KMS-11 (cell line): ENCODE measurements around the gene PIGC.

ENCODE experiments used
- H2AFZ ChIP-seq: fragments of 200-600 bp; sonication (generic); 2 replicates; pipeline ENCODE4 v1.6.1; 2016; ENCODE audit warnings: antibody characterized with exemption, mixed run types, low read depth
- H3K27ac ChIP-seq: fragments of 200-600 bp; sonication (generic); 2 replicates; pipeline ENCODE4 v1.6.1; 2016; ENCODE audit warnings: mild to moderate bottlenecking, mixed run types
- H3K27me3 ChIP-seq: fragments of 200-600 bp; sonication (generic); 2 replicates; pipeline ENCODE4 v1.6.1; 2017; ENCODE audit warnings: mild to moderate bottlenecking, low read depth, mixed run types, moderate library complexity; ENCODE audit not compliant: insufficient read depth
- H3K36me3 ChIP-seq: fragments of 200-600 bp; sonication (generic); 2 replicates; pipeline ENCODE4 v1.6.1; 2017; ENCODE audit warnings: mild to moderate bottlenecking, mixed run types; ENCODE audit not compliant: insufficient read depth
- H3K4me1 ChIP-seq: fragments of 200-600 bp; sonication (generic); 2 replicates; pipeline ENCODE4 v1.6.1; 2016; ENCODE audit warnings: mild to moderate bottlenecking, low read depth, mixed run types; ENCODE audit not compliant: poor library complexity, severe bottlenecking
- H3K4me2 ChIP-seq: fragments of 200-600 bp; sonication (generic); 2 replicates; pipeline ENCODE4 v1.7.0; 2016; ENCODE audit warnings: mild to moderate bottlenecking, mixed run types
- H3K4me3 ChIP-seq: fragments of 200-600 bp; sonication (generic); IDR thresholded peaks from 2 replicates; pipeline ENCODE4 v1.6.1; 2017; ENCODE audit warnings: low read depth, low read length, mixed read lengths; ENCODE audit not compliant: insufficient read depth
- H3K79me2 ChIP-seq: fragments of 200-600 bp; sonication (generic); 2 replicates; pipeline ENCODE4 v1.6.1; 2016; ENCODE audit warnings: low read depth, mixed run types; ENCODE audit not compliant: insufficient read depth
- H3K9ac ChIP-seq: fragments of 200-600 bp; sonication (generic); 2 replicates; pipeline ENCODE4 v1.6.1; 2016; ENCODE audit warnings: mild to moderate bottlenecking, mixed run types
- H4K20me1 ChIP-seq: fragments of 200-600 bp; sonication (generic); 2 replicates; pipeline ENCODE4 v1.6.1; 2016; ENCODE audit warnings: mild to moderate bottlenecking, mixed run types; ENCODE audit not compliant: insufficient read depth
- TF ChIP-seq, protein P1 (sequence below): fragments of 200-600 bp; sonication (generic); conservative IDR thresholded peaks from 2 replicates; pipeline ENCODE4 v1.6.1; 2017; ENCODE audit warnings: low read depth, mild to moderate bottlenecking, antibody characterized with exemption, low read length, moderate library complexity, mixed read lengths

PIGC gene

DNA sequence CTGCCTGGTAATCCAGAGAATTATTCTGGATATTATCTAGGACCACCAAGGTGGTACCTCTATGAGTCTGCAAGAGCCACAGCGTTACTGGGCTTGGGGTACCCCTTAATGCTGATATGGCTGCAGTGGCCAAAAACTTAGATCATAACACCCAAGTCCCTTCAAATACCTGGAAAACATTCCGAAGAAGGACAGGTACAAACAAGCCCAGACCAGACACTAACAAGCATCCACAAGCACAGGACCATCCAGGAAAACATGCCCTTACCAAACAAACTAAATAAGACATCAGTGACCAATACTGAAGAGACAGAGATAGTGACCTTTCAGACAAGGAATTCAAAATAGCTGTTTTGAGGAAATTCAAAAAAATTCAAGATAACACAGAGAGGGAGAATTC is 20.5 kb downstream of the PIGC start:
- H3K4me3 ChIP-seq, result no peak overlapping the region
- H3K9ac ChIP-seq, result no peak overlapping the region
- H3K4me2 ChIP-seq, result no peak overlapping the region
- H3K27ac ChIP-seq, result no peak overlapping the region
- no peaks in the 10 kb centered on the region for H3K36me3 ChIP-seq
- H2AFZ ChIP-seq, result no peak overlapping the region
- no peaks in the 10 kb centered on the region for H4K20me1 ChIP-seq
- H3K27me3 ChIP-seq, result no peaks in the 10 kb centered on the region
- TF ChIP-seq, protein P1, sequence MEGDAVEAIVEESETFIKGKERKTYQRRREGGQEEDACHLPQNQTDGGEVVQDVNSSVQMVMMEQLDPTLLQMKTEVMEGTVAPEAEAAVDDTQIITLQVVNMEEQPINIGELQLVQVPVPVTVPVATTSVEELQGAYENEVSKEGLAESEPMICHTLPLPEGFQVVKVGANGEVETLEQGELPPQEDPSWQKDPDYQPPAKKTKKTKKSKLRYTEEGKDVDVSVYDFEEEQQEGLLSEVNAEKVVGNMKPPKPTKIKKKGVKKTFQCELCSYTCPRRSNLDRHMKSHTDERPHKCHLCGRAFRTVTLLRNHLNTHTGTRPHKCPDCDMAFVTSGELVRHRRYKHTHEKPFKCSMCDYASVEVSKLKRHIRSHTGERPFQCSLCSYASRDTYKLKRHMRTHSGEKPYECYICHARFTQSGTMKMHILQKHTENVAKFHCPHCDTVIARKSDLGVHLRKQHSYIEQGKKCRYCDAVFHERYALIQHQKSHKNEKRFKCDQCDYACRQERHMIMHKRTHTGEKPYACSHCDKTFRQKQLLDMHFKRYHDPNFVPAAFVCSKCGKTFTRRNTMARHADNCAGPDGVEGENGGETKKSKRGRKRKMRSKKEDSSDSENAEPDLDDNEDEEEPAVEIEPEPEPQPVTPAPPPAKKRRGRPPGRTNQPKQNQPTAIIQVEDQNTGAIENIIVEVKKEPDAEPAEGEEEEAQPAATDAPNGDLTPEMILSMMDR, result no peak
- no peaks in the 10 kb centered on the region for H3K79me2 ChIP-seq
- peaks cover 4% of the 10 kb centered on the region for H3K4me1 ChIP-seq

DNA sequence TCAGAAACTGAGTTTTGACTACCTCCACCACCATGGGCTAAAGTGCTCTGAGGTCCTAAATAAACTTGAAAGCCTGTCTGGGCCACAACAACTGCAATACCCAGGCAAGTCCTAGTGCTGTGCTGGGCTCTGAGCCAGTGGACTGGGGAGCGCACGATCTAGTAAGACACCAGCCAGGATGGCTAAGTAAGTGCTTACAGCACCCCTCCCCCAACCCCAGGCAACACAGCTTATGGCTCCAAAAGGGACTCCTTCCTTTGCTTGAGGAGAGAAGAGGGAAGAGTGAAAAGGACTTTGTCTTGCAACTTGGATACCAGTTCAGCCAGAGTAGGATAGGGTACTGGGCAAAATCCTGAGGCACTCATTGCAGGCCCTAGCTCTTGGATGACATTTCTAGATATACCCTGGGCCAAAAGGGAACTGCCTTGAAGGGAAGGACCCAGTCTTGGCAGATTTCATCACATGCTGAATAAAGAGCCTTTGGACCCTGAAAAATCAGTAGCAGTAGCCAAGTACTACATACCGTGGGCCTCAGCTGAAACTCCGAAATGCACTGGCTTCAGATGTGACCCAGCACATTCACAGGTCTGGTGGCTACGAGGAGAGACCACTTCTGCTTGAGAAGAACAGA is 21.8 kb downstream of the PIGC start:
- Histone ChIP-seq H3K79me2 (no peaks in the 10 kb centered on the region), H2AFZ (no peak overlapping the region), H3K4me2 (no peak overlapping the region), H3K4me3 (no peak overlapping the region), H3K27me3 (no peaks in the 10 kb centered on the region), H4K20me1 (no peaks in the 10 kb centered on the region), H3K27ac (no peak overlapping the region), H3K4me1 (no peaks in the 10 kb centered on the region), H3K9ac (no peak overlapping the region), H3K36me3 (no peaks in the 10 kb centered on the region)
- TF ChIP-seq, protein P1, result no peak

DNA sequence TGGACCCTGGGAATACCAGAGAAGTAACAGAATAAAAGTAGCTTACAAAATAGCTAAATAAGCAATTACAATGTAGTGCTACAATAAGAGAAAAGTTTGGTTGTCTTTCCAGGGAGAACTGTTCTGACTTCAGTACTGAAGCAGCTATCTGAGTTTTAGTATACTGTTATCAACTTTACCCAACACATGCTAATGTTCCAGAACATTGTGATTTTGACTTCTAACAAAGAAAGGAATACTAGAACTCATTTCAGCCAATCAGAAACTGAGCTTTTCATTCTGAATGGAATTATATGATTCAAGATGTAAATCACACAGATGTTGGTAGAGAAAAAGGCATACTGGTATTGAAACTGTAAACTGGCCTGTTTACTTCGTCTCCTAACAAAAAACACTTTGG is 23.5 kb downstream of the PIGC start, which contains the start of gene C1orf105:
TSS of gene C1orf105 (plus strand) at position 301 of the 400 bp plus-strand sequence. CDS start 201 bp downstream, outside the sequence.
- Histone ChIP-seq H3K27me3 (no peaks in the 10 kb centered on the region), H2AFZ (no peak within 1 kb of the TSS), H3K79me2 (no peaks in the 10 kb centered on the region), H4K20me1 (no peaks in the 10 kb centered on the region), H3K27ac (no peak within 1 kb of the TSS), H3K4me3 (no peak within 1 kb of the TSS), H3K4me1 (no peaks in the 10 kb centered on the region), H3K36me3 (no peaks in the 10 kb centered on the region), H3K4me2 (no peak within 1 kb of the TSS), H3K9ac (no peak within 1 kb of the TSS)
- TF ChIP-seq, protein P1, result no peak

DNA sequence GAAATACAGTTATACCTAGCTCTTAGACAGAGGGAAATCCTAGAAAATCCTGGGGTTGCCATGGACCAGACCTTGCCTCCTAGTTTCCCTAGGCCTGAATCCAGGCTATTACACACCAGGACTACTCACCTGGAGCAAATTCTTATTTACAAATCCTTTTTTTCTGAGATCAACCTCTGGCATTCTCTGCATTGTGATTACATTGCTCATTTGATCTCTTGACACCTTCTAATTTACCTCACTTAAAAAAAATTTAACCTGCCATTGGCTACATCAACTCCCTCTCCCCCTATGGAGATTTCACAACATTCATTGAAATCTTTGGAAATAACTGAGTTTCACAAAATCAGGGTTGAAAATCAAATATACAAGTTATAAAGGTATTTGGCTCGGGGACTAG is 26.3 kb downstream of the PIGC start:
- Histone ChIP-seq H3K9ac (no peak overlapping the region), H3K4me3 (no peak overlapping the region), H3K4me1 (no peaks in the 10 kb centered on the region), H3K79me2 (no peaks in the 10 kb centered on the region), H3K27me3 (no peaks in the 10 kb centered on the region), H3K27ac (no peak overlapping the region), H3K36me3 (no peaks in the 10 kb centered on the region), H2AFZ (no peak overlapping the region), H3K4me2 (no peak overlapping the region), H4K20me1 (no peaks in the 10 kb centered on the region)
- TF ChIP-seq, protein P1, result no peak
